Liver (tissue), 2 donors: Measurements from ENCODE around the gene UPF3B.

ENCODE experiments used
- FOXA1 ChIP-seq: IDR thresholded peaks from 2 replicates; pipeline ENCODE4 v1.6.1; 2016; ENCODE audit warnings: antibody characterized with exemption
- YY1 ChIP-seq: IDR thresholded peaks from 2 replicates; pipeline ENCODE4 v1.6.1; 2016; ENCODE audit warnings: antibody characterized with exemption, mild to moderate bottlenecking
- TF ChIP-seq, protein P1 (sequence below): fragments of 150-350 bp; IDR thresholded peaks from 2 replicates; pipeline ENCODE4 v1.5.1; 2017; ENCODE audit warnings: improper control_type of control experiment, low read depth, low read length; ENCODE audit not compliant: missing input control
- TF ChIP-seq, protein P2 (sequence below): IDR thresholded peaks from 2 replicates; pipeline ENCODE4 v1.6.1; 2016; ENCODE audit warnings: antibody characterized with exemption, mild to moderate bottlenecking
- donor health status: healthy.

DNA sequence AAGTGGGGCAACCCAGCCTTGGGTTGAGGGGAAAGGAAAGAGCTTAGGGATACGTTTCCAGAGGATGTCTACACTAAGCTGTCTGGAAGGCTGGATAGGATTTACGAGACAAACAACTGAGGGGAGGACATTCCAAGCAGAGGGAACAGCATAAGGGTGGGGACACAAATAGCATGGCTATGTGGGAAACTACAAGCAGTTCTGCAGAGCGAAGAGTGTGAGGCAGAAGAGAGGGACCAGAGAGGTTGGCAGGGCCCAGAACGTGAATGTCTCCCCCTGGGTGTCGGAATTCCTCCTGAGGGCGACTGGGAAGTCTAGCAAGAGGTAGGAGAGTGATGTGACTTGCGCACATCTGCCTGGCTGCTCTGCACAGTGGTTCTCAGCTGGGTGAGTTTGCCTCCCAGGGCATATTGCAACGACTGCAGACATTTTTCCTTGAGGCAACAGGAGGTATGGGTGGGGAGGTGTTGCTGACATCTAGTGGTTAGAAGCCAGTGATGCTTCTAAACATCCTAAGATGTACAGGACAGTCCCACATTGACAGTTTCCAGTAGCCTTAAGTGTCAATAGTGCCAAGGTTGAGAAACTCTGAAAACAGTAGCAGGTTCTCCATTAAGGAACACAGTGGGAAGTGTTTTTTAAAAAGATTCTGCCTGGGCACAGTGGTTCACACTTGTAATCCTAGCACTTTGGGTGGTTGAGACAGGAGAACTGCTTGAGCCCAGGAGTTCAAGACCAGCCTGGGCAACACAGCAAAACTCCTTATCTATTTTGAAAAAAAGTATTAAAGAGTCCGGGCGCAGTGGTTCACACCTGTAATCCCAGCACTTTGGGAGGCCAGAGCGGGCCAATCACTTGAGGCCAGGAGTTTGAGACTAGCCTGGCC lies 28.0 kb upstream of the UPF3B start:
- TF ChIP-seq, protein P1, sequence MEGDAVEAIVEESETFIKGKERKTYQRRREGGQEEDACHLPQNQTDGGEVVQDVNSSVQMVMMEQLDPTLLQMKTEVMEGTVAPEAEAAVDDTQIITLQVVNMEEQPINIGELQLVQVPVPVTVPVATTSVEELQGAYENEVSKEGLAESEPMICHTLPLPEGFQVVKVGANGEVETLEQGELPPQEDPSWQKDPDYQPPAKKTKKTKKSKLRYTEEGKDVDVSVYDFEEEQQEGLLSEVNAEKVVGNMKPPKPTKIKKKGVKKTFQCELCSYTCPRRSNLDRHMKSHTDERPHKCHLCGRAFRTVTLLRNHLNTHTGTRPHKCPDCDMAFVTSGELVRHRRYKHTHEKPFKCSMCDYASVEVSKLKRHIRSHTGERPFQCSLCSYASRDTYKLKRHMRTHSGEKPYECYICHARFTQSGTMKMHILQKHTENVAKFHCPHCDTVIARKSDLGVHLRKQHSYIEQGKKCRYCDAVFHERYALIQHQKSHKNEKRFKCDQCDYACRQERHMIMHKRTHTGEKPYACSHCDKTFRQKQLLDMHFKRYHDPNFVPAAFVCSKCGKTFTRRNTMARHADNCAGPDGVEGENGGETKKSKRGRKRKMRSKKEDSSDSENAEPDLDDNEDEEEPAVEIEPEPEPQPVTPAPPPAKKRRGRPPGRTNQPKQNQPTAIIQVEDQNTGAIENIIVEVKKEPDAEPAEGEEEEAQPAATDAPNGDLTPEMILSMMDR: peak; percentile 57
- TF ChIP-seq FOXA1: no peak
- no peak for TF ChIP-seq YY1
- TF ChIP-seq, protein P2, sequence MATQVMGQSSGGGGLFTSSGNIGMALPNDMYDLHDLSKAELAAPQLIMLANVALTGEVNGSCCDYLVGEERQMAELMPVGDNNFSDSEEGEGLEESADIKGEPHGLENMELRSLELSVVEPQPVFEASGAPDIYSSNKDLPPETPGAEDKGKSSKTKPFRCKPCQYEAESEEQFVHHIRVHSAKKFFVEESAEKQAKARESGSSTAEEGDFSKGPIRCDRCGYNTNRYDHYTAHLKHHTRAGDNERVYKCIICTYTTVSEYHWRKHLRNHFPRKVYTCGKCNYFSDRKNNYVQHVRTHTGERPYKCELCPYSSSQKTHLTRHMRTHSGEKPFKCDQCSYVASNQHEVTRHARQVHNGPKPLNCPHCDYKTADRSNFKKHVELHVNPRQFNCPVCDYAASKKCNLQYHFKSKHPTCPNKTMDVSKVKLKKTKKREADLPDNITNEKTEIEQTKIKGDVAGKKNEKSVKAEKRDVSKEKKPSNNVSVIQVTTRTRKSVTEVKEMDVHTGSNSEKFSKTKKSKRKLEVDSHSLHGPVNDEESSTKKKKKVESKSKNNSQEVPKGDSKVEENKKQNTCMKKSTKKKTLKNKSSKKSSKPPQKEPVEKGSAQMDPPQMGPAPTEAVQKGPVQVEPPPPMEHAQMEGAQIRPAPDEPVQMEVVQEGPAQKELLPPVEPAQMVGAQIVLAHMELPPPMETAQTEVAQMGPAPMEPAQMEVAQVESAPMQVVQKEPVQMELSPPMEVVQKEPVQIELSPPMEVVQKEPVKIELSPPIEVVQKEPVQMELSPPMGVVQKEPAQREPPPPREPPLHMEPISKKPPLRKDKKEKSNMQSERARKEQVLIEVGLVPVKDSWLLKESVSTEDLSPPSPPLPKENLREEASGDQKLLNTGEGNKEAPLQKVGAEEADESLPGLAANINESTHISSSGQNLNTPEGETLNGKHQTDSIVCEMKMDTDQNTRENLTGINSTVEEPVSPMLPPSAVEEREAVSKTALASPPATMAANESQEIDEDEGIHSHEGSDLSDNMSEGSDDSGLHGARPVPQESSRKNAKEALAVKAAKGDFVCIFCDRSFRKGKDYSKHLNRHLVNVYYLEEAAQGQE: no peak
